ENCODE data around the gene MAD2L1.

The MAD2L1 gene

GRCh38 chr4:120018786-120019185, 47.9 kb downstream of the MAD2L1 start:
- H3K9me3 ChIP-seq (ENCODE audit: low read length), result no peaks in the 10 kb centered on the region
- H2AFZ ChIP-seq (ENCODE audit: low read length), result no peak overlapping the region
- H3K79me2 ChIP-seq (ENCODE audit: insufficient read depth, low read length), result no peaks in the 10 kb centered on the region
- H3K9ac ChIP-seq (ENCODE audit: low read length), result no peak overlapping the region
- no peak overlapping the region for H3K4me2 ChIP-seq (ENCODE audit: low read length)
- no peaks in the 10 kb centered on the region for H3K27me3 ChIP-seq (ENCODE audit: insufficient read depth, low read length)
- no peak overlapping the region for H3K4me3 ChIP-seq (ENCODE audit: low read depth, low read length, poor library complexity, severe bottlenecking)
- H3K9me2 ChIP-seq (ENCODE audit: low read depth, low read length), result no peaks in the 10 kb centered on the region
- H3K4me1 ChIP-seq (ENCODE audit: insufficient read depth, low read length, severe bottlenecking), result no peaks in the 10 kb centered on the region
- H3F3A ChIP-seq (ENCODE audit: insufficient read depth, low read length), result no peaks in the 10 kb centered on the region
- no peaks in the 10 kb centered on the region for H3K36me3 ChIP-seq (ENCODE audit: insufficient read depth, low read length)
- no peak for TF ChIP-seq CTCF (IDR thresholded peaks at IDR 0.05; ENCODE audit: low read length)
- no peak for TF ChIP-seq EZH2 (IDR thresholded peaks at IDR 0.05; ENCODE audit: borderline replicate concordance, low read length)
- H4K20me1 ChIP-seq (ENCODE audit: insufficient read depth, low read length), result no peaks in the 10 kb centered on the region
- no peak overlapping the region for H3K27ac ChIP-seq (ENCODE audit: low read depth, low read length, poor library complexity, severe bottlenecking)

GRCh38 chr4:120017939-120018692, 48.5 kb downstream of the MAD2L1 start:
- H3K36me3 ChIP-seq (ENCODE audit: insufficient read depth, low read length), result no peaks in the 10 kb centered on the region
- no peak overlapping the region for H3K9ac ChIP-seq (ENCODE audit: low read length)
- TF ChIP-seq EZH2 (IDR thresholded peaks at IDR 0.05; ENCODE audit: borderline replicate concordance, low read length) (no peak), CTCF (IDR thresholded peaks at IDR 0.05; ENCODE audit: low read length) (no peak)
- no peak overlapping the region for H3K4me3 ChIP-seq (ENCODE audit: low read depth, low read length, poor library complexity, severe bottlenecking)
- no peaks in the 10 kb centered on the region for H3K9me2 ChIP-seq (ENCODE audit: low read depth, low read length)
- no peak overlapping the region for H3K4me2 ChIP-seq (ENCODE audit: low read length)
- no peaks in the 10 kb centered on the region for H3F3A ChIP-seq (ENCODE audit: insufficient read depth, low read length)
- H2AFZ ChIP-seq (ENCODE audit: low read length), result no peak overlapping the region
- no peaks in the 10 kb centered on the region for H4K20me1 ChIP-seq (ENCODE audit: insufficient read depth, low read length)
- H3K27ac ChIP-seq (ENCODE audit: low read depth, low read length, poor library complexity, severe bottlenecking), result no peak overlapping the region
- H3K27me3 ChIP-seq (ENCODE audit: insufficient read depth, low read length), result no peaks in the 10 kb centered on the region
- H3K4me1 ChIP-seq (ENCODE audit: insufficient read depth, low read length, severe bottlenecking), result no peaks in the 10 kb centered on the region
- no peaks in the 10 kb centered on the region for H3K9me3 ChIP-seq (ENCODE audit: low read length)
- no peaks in the 10 kb centered on the region for H3K79me2 ChIP-seq (ENCODE audit: insufficient read depth, low read length)

- Histone ChIP-seq H2AFZ (ENCODE audit: low read length) (no peak overlapping the region), H3F3A (ENCODE audit: insufficient read depth, low read length) (no peaks in the 10 kb centered on the region), H3K4me3 (ENCODE audit: low read depth, low read length, poor library complexity, severe bottlenecking) (no peak overlapping the region), H3K36me3 (ENCODE audit: insufficient read depth, low read length) (no peaks in the 10 kb centered on the region), H3K4me1 (ENCODE audit: insufficient read depth, low read length, severe bottlenecking) (no peaks in the 10 kb centered on the region), H4K20me1 (ENCODE audit: insufficient read depth, low read length) (no peaks in the 10 kb centered on the region), H3K27ac (ENCODE audit: low read depth, low read length, poor library complexity, severe bottlenecking) (no peak overlapping the region), H3K9me3 (ENCODE audit: low read length) (no peaks in the 10 kb centered on the region), H3K4me2 (ENCODE audit: low read length) (no peak overlapping the region), H3K9me2 (ENCODE audit: low read depth, low read length) (no peaks in the 10 kb centered on the region), H3K9ac (ENCODE audit: low read length) (no peak overlapping the region), H3K79me2 (ENCODE audit: insufficient read depth, low read length) (no peaks in the 10 kb centered on the region), H3K27me3 (ENCODE audit: insufficient read depth, low read length) (no peaks in the 10 kb centered on the region)
- no peak for TF ChIP-seq EZH2 (IDR thresholded peaks at IDR 0.05; ENCODE audit: borderline replicate concordance, low read length)
- TF ChIP-seq CTCF (IDR thresholded peaks at IDR 0.05; ENCODE audit: low read length), result no peak
Measured at GRCh38 chr4:120011725-120012124, 54.9 kb downstream of the MAD2L1 start.

Data from OCI-LY1 (cell line).